Dendritic cell treated with granulocyte-macrophage colony-stimulating factor and Interleukin-4, amounts not matched to agents 40 ng/mL and 50 ng/mL, for 4 days (primary cell): ENCODE results near the gene DYNC1LI1.

Experiments used
- H3K27ac Mint-ChIP-seq: one replicate; pipeline ENCODE4 v1.8.0; 2022; ENCODE audit warnings: mild to moderate bottlenecking, mixed read lengths
- H3K27me3 Mint-ChIP-seq: one replicate; pipeline ENCODE4 v1.8.0; 2022; ENCODE audit warnings: mild to moderate bottlenecking, mixed read lengths
- H3K36me3 Mint-ChIP-seq: one replicate; pipeline ENCODE4 v1.8.0; 2022; ENCODE audit warnings: low read depth, mixed read lengths
- H3K4me1 Mint-ChIP-seq: one replicate; pipeline ENCODE4 v1.8.0; 2022; ENCODE audit warnings: low read depth, mixed read lengths
- H3K4me3 Mint-ChIP-seq: one replicate; pipeline ENCODE4 v1.8.0; 2022; ENCODE audit warnings: mild to moderate bottlenecking, moderate library complexity, mixed read lengths
- H3K9me3 Mint-ChIP-seq: one replicate; pipeline ENCODE4 v1.8.0; 2022; ENCODE audit warnings: mixed read lengths
- intact Hi-C: fragments of 100-400 bp; cut with micrococcal nuclease; formaldehyde crosslinking; loops from one replicate; pipeline ENCODE4 v1.15.0; 2022

DYNC1LI1 gene

DNA sequence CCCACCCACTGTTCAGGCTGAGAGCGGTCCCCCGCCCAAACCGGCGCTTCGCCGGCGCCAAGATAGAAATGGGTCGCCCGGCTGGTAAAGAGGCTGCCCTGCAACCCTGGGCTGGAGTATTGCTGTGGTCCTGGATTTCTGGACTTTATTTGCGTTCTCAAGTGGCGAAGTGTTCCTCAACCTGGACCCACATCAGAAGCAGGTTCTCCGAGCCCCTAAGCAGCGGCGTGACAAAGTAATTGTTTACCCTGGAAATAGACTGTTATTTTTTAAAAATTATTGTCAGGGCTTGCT lies 481 bp upstream of the DYNC1LI1 start:
- intact Hi-C loops: loop anchor here (2.0 to 10.0 kb wide), 2 partner anchors 54 to 176 kb away; partner anchors contain the start of gene CMTM7
- peak overlapping the region; percentile 92 for H3K27ac Mint-ChIP-seq
- H3K4me3 Mint-ChIP-seq: peak overlapping the region; percentile 87
- H3K4me1 Mint-ChIP-seq: peaks cover 16% of the 10 kb centered on the region
- no peaks in the 10 kb centered on the region for H3K27me3 Mint-ChIP-seq
- H3K9me3 Mint-ChIP-seq: no peaks in the 10 kb centered on the region
- H3K36me3 Mint-ChIP-seq: peaks cover 33% of the 10 kb centered on the region

DNA sequence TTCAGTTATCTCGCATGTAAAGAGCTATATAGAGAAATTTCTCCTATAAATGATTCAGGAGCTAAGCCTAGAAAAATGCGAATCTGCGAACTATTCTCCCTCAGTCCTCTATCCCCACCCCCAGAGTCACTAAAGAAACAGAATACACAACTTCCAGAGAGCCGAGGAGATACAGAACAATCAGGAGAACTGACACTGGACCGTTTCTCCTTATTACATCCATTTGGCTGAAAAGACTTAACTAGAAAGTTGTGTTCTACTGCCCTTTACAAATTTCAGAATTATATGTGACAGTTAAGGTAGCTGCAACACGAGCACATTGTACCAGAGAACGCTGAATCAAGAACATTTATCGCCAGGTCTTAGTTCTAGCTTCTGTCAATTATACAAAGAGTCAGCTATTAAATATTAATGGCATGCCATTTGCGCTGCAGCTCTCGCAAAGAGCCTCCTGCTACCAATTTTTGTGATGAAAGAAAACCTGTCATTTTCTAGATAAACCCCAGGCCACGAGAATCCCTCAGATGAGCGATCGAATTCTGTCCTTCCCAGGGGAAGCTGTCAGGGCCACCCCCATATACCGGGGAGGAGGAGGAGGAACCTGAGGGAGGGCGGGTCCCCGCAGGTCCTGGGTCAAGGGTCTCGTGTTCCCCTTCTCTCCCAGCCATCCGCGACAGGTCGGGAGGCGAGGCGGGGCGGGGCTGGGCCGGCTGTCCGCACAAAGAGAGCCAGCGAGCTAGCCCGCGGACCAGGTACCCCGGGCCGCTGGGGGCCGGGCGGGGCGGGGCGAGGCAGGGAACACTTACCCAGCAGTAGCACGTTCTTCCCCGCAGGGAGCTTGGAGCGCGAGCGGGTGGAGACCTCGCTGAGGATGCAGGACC lies 878 bp downstream of the DYNC1LI1 start:
- no peaks in the 10 kb centered on the region for H3K9me3 Mint-ChIP-seq
- intact Hi-C loops: loop anchor here (2.0 to 10.0 kb wide), 3 partner anchors 53 to 175 kb away; partner anchors contain the start of gene CMTM7
- H3K36me3 Mint-ChIP-seq: peaks cover 43% of the 10 kb centered on the region
- peaks cover 18% of the 10 kb centered on the region for H3K4me1 Mint-ChIP-seq
- peak overlapping the region; percentile 87 for H3K4me3 Mint-ChIP-seq
- H3K27ac Mint-ChIP-seq: peak overlapping the region; percentile 92
- H3K27me3 Mint-ChIP-seq: no peaks in the 10 kb centered on the region

DNA sequence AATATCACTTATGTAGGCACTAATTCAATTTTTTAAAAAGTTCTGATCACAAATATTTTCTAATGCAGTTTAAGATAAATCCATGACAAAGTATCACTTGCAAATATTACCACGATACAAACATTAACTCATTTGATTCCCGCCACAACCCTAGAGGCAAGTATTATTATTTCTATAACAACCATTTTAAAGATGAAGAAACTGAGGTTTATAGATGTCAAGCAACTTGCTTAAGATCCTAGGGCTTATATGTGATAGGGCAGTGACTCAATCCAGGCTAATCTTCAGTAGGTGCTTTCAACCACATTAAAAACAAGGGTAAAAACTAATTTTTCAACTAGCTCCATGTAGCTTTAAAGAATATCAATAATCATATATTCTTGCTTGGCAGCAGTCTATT lies 1.7 kb downstream of the DYNC1LI1 start:
- Mint-ChIP-seq H3K36me3 (peaks cover 46% of the 10 kb centered on the region), H3K27me3 (no peaks in the 10 kb centered on the region), H3K27ac (no peak overlapping the region), H3K4me3 (peak overlapping the region; percentile 87), H3K4me1 (peaks cover 21% of the 10 kb centered on the region), H3K9me3 (no peaks in the 10 kb centered on the region)
- intact Hi-C loops: loop anchor here (10.0 kb wide), 1 partner anchor 96 kb away; no protein-coding TSS in a partner anchor

DNA sequence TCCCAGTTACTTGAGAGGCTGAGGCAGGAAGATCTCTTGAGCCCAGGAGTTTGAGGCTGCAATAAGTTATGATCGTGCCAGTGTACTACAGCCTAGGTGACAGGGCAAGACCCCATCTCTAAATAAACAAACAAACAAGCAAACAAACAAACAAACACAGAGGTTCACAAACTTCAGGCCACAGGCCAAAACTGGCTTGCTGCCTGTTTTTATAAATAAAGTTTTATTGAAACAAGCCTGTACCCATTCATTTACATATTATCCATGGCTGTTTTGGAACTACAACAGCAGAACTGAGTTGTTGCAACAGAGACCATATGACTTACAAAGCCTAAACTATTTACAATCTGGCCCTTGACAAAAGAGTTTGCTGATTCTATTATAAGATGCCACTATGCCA lies 6.5 kb downstream of the DYNC1LI1 start:
- no peak overlapping the region for H3K27ac Mint-ChIP-seq
- no peaks in the 10 kb centered on the region for H3K9me3 Mint-ChIP-seq
- no peaks in the 10 kb centered on the region for H3K27me3 Mint-ChIP-seq
- H3K36me3 Mint-ChIP-seq: peaks cover 61% of the 10 kb centered on the region
- H3K4me1 Mint-ChIP-seq: peaks cover 16% of the 10 kb centered on the region
- no peak overlapping the region for H3K4me3 Mint-ChIP-seq
- intact Hi-C loops: loop anchor here (10.0 kb wide), 1 partner anchor 101 kb away; no protein-coding TSS in a partner anchor

DNA sequence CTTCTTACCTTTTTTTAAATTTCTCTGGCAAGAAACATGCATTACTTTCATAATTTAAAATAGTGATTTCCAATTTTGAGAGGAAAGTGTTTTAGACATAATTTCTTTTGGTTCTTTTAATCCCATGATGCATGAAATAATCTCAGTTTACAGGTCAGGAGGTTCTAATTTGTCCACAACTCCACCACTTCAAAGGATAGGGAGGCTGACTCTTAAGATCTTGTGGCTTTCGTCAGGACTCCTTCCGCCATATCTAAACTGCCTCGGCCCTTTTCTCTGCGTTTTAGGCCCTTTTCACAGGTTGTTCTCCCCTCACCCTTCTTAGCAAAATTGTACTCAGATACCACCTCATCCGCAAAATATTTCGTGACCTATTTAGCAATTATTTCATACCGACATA lies 8.0 kb downstream of the DYNC1LI1 start:
- H3K4me1 Mint-ChIP-seq: peaks cover 13% of the 10 kb centered on the region
- no peak overlapping the region for H3K4me3 Mint-ChIP-seq
- H3K9me3 Mint-ChIP-seq: no peaks in the 10 kb centered on the region
- H3K36me3 Mint-ChIP-seq: peaks cover 57% of the 10 kb centered on the region
- H3K27me3 Mint-ChIP-seq: no peaks in the 10 kb centered on the region
- H3K27ac Mint-ChIP-seq: no peak overlapping the region
- intact Hi-C loops: loop anchor here (10.0 kb wide), 1 partner anchor 102 kb away; no protein-coding TSS in a partner anchor

DNA sequence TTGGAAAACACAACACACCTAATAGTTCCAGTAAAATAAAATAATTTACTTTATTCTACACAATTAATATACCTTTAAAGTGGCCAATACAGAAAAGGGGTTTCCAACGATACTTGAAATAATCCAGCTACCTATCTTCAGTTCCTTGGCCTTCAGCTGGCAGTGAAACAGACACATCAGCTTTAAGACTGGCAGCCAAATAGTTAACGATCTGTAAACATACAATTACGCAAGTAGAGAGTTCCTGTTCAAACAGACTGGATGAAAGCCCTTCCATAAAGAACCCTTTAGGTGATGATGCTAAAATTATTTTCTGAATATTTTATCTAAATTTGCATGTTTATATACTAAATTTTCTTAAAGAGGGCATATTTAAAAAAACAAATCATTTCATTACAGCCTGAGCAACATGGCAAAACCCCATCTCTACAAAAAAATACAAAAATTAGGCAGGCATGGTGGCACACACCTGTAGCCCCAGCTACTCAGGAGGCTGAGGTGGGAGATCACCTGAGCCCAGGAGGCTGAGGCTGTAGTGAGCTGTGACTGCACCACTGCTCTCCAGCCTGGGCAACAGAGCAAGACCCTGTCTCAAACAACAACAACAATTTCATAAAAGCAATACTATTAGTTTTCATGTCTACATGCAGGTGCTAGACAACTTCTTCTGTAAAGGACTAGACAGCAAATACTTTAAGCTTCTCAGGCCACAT lies 12.9 kb downstream of the DYNC1LI1 start:
- intact Hi-C loops: no loop called here
- Mint-ChIP-seq H3K4me1 (peaks cover 40% of the 10 kb centered on the region), H3K4me3 (no peak overlapping the region), H3K36me3 (peaks cover 40% of the 10 kb centered on the region), H3K27me3 (no peaks in the 10 kb centered on the region), H3K27ac (no peak overlapping the region), H3K9me3 (no peaks in the 10 kb centered on the region)

DNA sequence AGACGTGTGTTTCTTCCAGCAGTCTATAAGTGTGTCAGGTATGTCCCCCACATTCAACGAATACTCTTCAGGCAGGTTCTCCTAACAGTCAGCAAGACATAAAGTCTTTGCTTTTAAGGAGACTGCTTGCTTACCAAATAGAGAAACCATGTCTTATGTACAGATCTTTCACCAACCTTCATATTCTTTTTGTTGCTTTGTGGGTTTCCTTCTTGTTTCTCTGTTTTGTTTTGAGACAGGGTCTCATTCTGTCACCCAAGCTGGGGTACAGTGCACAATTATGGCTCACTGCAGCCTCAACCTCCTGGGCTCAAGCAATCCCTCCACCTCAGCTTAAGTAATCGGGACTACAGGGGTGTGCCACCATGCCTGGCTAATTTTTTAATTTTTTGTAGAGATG lies 14.3 kb downstream of the DYNC1LI1 start:
- H3K9me3 Mint-ChIP-seq: no peaks in the 10 kb centered on the region
- peak overlapping the region; percentile 18 for H3K27ac Mint-ChIP-seq
- peaks cover 55% of the 10 kb centered on the region for H3K4me1 Mint-ChIP-seq
- H3K36me3 Mint-ChIP-seq: peaks cover 32% of the 10 kb centered on the region
- no peak overlapping the region for H3K4me3 Mint-ChIP-seq
- no peaks in the 10 kb centered on the region for H3K27me3 Mint-ChIP-seq
- intact Hi-C loops: no loop called here

DNA sequence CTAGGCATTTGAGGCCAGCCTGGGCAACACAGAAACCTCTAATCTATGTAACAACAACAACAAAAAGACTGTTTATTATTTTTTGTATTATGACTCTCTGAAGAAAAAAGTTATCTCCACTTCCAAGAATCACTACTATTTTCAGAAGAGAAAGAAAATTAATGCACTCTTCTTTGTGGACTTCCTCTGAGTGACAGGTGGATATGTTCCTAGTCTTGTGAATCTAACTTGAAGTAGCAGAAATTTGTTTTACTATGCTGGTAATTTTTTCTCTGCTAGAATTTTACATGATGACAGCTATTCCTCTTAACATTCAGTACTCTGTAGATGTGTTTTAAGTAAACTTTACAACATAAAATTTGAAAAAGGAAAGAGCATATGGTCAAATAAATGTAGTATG lies 16.7 kb downstream of the DYNC1LI1 start:
- peaks cover 19% of the 10 kb centered on the region for H3K36me3 Mint-ChIP-seq
- no peak overlapping the region for H3K27ac Mint-ChIP-seq
- no peaks in the 10 kb centered on the region for H3K9me3 Mint-ChIP-seq
- intact Hi-C loops: no loop called here
- H3K4me1 Mint-ChIP-seq: peaks cover 63% of the 10 kb centered on the region
- no peaks in the 10 kb centered on the region for H3K27me3 Mint-ChIP-seq
- no peak overlapping the region for H3K4me3 Mint-ChIP-seq

DNA sequence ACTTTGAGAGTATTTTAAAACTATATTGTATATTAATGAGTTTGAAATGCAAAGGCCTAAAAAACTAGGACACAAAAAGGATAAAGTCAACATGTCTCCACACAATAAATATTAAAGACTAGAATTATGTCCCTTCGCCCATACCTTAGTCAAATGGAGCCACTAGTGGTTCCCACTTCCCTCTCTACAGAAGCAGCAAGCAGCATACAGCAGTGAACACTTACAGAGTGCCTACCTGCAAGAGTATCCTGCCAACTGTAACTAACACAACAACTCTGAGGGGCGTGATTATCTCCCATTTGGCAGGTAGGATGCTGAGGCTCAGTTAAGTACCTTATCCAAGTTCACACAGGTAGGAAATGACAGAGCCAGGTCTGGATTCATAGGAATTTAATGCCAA lies 17.2 kb downstream of the DYNC1LI1 start:
- intact Hi-C loops: no loop called here
- Mint-ChIP-seq H3K9me3 (no peaks in the 10 kb centered on the region), H3K4me1 (peaks cover 63% of the 10 kb centered on the region), H3K4me3 (no peak overlapping the region), H3K27me3 (no peaks in the 10 kb centered on the region), H3K27ac (no peak overlapping the region), H3K36me3 (peaks cover 19% of the 10 kb centered on the region)

DNA sequence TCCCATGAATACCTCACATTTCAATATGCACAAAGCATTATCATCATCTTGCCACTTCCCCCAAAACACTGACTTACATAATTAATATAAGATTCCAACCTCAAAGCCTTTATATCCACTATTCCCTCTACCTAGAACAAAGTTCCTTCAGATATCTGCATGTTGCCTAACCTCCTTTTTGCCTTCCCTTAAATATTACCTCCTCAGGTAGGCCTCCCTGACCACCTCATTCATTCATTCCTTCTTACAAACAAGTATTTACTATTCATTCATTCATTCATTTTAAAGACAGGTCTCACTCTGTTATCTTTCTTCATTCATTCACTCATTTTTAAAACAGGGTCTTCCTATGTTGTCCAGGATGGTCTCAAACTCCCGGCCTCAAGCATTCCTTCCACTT lies 18.6 kb downstream of the DYNC1LI1 start:
- H3K4me1 Mint-ChIP-seq: peaks cover 63% of the 10 kb centered on the region
- intact Hi-C loops: no loop called here
- H3K4me3 Mint-ChIP-seq: no peak overlapping the region

DNA sequence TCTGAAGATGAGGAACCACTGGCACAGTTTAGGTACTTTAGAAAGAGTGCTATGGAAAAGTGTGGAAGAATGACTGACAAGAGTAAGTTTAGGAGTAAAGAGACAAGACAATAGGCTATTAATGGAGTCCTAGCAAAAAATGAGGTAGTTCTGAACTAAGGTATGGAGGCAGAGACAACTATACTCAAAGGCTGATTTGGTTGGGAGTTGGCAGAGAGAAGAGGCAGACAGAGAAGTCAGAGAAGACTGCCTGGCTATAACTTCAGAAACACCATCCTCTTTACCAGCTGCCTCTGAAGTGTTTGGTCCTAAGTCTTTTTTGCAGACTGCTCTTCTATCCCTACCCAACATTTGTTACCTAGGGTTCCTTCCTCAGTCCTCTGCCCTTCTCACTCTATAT lies 19.2 kb downstream of the DYNC1LI1 start:
- peaks cover 19% of the 10 kb centered on the region for H3K36me3 Mint-ChIP-seq
- no peaks in the 10 kb centered on the region for H3K27me3 Mint-ChIP-seq
- peaks cover 61% of the 10 kb centered on the region for H3K4me1 Mint-ChIP-seq
- no peak overlapping the region for H3K4me3 Mint-ChIP-seq
- peak overlapping the region; percentile 54 for H3K27ac Mint-ChIP-seq
- H3K9me3 Mint-ChIP-seq: no peaks in the 10 kb centered on the region
- intact Hi-C loops: no loop called here

More for the DNA sequence above, 18.6 kb downstream of the DYNC1LI1 start:
- no peaks in the 10 kb centered on the region for H3K9me3 Mint-ChIP-seq
- H3K36me3 Mint-ChIP-seq: peaks cover 19% of the 10 kb centered on the region
- H3K27me3 Mint-ChIP-seq: no peaks in the 10 kb centered on the region
- H3K27ac Mint-ChIP-seq: peak overlapping the region; percentile 54

DNA sequence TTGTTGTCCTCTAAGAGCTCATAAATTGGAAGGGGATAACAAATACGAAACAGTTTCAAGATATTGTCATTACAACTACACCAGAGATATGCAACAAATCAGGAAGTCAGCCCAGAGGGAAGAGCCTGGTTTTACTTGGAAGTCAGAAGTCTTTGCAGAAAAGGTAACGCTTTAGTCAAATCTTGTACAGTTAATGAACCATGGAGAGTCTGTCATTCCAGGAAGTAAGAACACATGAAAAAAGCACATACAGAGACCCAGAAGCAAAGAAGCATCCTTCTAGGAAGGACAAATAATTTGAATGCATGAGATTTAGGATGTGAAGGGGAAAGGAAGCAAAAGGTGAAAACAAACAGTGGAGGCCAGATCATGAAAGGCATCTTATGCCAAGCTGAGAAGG lies 19.6 kb downstream of the DYNC1LI1 start:
- H3K4me3 Mint-ChIP-seq: no peak overlapping the region

DNA sequence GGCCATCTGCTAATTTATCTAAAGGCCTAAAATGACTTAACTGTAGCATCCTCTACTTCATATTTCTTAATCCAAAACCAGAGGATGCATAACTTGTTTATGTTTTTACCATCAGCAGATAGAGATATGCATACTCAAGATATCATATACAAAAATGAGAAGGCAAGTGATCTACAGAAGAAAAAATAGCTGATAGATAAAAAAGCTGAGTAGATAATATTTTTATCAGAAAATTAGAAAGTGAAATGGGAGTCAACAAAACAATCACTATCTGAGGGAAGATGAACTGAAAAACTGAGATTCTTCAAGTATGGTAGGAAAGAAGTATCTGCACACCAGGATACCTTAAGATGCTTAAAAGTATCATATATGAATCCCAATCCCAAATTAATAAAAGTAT lies 25.4 kb downstream of the DYNC1LI1 start:
- Mint-ChIP-seq H3K9me3 (no peaks in the 10 kb centered on the region), H3K27ac (no peak overlapping the region), H3K4me1 (peaks cover 11% of the 10 kb centered on the region), H3K4me3 (no peak overlapping the region), H3K27me3 (no peaks in the 10 kb centered on the region), H3K36me3 (peaks cover 42% of the 10 kb centered on the region)
- intact Hi-C loops: no loop called here

More for the DNA sequence above, 19.6 kb downstream of the DYNC1LI1 start:
- peak overlapping the region; percentile 54 for H3K27ac Mint-ChIP-seq
- peaks cover 60% of the 10 kb centered on the region for H3K4me1 Mint-ChIP-seq
- intact Hi-C loops: no loop called here
- H3K27me3 Mint-ChIP-seq: no peaks in the 10 kb centered on the region
- H3K9me3 Mint-ChIP-seq: no peaks in the 10 kb centered on the region
- peaks cover 19% of the 10 kb centered on the region for H3K36me3 Mint-ChIP-seq

DNA sequence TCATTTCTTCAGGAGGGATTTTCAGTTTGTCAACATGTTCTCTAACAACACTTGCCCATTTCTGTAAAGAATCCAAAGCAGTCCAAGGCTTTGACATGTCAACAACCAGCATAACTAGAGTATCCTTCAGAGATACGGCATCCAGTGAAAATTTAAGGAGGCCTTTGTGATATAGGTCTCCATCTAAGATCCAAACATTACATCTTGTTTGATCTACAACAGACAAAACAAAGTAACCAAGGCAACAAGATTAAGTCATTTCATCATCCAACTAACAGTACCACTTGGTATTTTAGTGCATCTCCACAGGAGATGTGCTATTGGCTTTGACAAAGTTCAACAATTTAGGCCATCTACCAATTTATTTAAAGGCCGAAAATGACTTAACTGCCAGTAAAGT lies 25.8 kb downstream of the DYNC1LI1 start:
- intact Hi-C loops: no loop called here
- H3K4me1 Mint-ChIP-seq: peaks cover 11% of the 10 kb centered on the region
- H3K36me3 Mint-ChIP-seq: peaks cover 46% of the 10 kb centered on the region
- H3K27me3 Mint-ChIP-seq: no peaks in the 10 kb centered on the region
- no peaks in the 10 kb centered on the region for H3K9me3 Mint-ChIP-seq
- no peak overlapping the region for H3K4me3 Mint-ChIP-seq
- H3K27ac Mint-ChIP-seq: no peak overlapping the region
